HCT116 (cell line): ENCODE results near the gene EHD4. TPM values are rescaled to one million over a fixed set of nuclear protein-coding genes. Genes with fewer than 3 reads are reported as not detected.

Experiments used
- ATAC-seq: fragments of 200-7000 bp; cut with Tn5 transposase; 2 replicates; pipeline ENCODE4 v1.9.1; 2020; ENCODE audit warnings: mild to moderate bottlenecking, moderate library complexity
- BruUV-seq: library from RNA; stranded (reverse); fragments of 400-500 nt; replicated peaks from 2 replicates; lab custom pipeline; 2021; lab: Mats Ljungman, UMichigan
- CTCF ChIA-PET: fragments of 300-600 bp; sonication (Branson Sonifier 250); formaldehyde crosslinking; loops from one replicate; lab custom pipeline; 2021; ENCODE audit warnings: antibody characterized with exemption; lab: Charles Lee
- POLR2A ChIA-PET: fragments of 300-600, 350-600 bp; sonication (Branson Sonifier 250); formaldehyde crosslinking; loops from one replicate; lab custom pipeline; 2021; ENCODE audit warnings: antibody characterized with exemption; lab: Charles Lee
- RAD21 ChIA-PET, 2 experiments: fragments of 300-600 bp; sonication (Branson Sonifier 250); formaldehyde crosslinking; loops; one replicate each; lab custom pipeline; 2023; ENCODE audit warnings: low total read pairs in 2 of 2; ENCODE audit not compliant: uncharacterized antibody in 2 of 2, unreplicated experiment in 2 of 2, low non-redundant PET in 1 of 2; lab: Charles Lee
- DNase-seq: peaks from one replicate; pipeline ENCODE4 v3.0.0-alpha.2; 2010; ENCODE audit warnings: low read depth, low spot score
- H2AFZ ChIP-seq: fragments of 200-600 bp; shearing (Covaris generic), sonication (generic); 2 replicates; pipeline ENCODE4 v1.6.1; 2017; ENCODE audit warnings: low read depth, mixed run types, mixed read lengths, antibody characterized with exemption, low read length; ENCODE audit not compliant: poor library complexity, severe bottlenecking
- H3K27ac ChIP-seq: 2 replicates; pipeline ENCODE4 v1.5.1; 2012; ENCODE audit warnings: low read depth, low read length
- H3K27me3 ChIP-seq: fragments of 200-600 bp; sonication (generic); 2 replicates; pipeline ENCODE4 v1.6.1; 2016; ENCODE audit warnings: mixed run types, low read length, mixed read lengths; ENCODE audit not compliant: insufficient read depth
- H3K36me3 ChIP-seq, 2 experiments: fragments of 200-500 bp in 1 of 2; fragments of 200-600 bp in 1 of 2; sonication (Bioruptor generic) in 1 of 2; sonication (generic) in 1 of 2; 2 replicates each; pipeline versions ENCODE4 v1.5.1 to v1.6.1; 2014 to 2016; ENCODE audit warnings: low read length in 2 of 2, inconsistent platforms in 1 of 2, mixed read lengths in 1 of 2, mixed run types in 1 of 2; ENCODE audit not compliant: insufficient read depth in 2 of 2, control insufficient read depth in 1 of 2
- H3K4me1 ChIP-seq, 2 experiments: fragments of 200-600 bp in 1 of 2; sonication (generic) in 1 of 2; 2 replicates each; pipeline versions ENCODE4 v1.5.1 to v1.6.1; 2012 to 2017; ENCODE audit warnings: low read length in 2 of 2, inconsistent platforms in 1 of 2, mild to moderate bottlenecking in 1 of 2, mixed read lengths in 1 of 2, mixed run types in 1 of 2, moderate library complexity in 1 of 2; ENCODE audit not compliant: insufficient read depth in 2 of 2, control insufficient read depth in 1 of 2
- H3K4me2 ChIP-seq: fragments of 200-600 bp; sonication (generic); 2 replicates; pipeline ENCODE4 v1.6.1; 2017; ENCODE audit warnings: mixed run types, low read length, mixed read lengths
- H3K4me3 ChIP-seq, 2 experiments: fragments of 200-600 bp in 1 of 2; sonication (generic) in 1 of 2; replicated peaks in 1 of 2; 2 replicates each; pipeline ENCODE4 v1.5.1; 2011 to 2016; ENCODE audit warnings: low read length in 2 of 2, control low read depth in 1 of 2, low read depth in 1 of 2, mild to moderate bottlenecking in 1 of 2, mixed read lengths in 1 of 2, mixed run types in 1 of 2
- H3K79me2 ChIP-seq: fragments of 200-600 bp; sonication (generic); 2 replicates; pipeline ENCODE4 v1.6.1; 2017; ENCODE audit warnings: mild to moderate bottlenecking, mixed run types, low read length, moderate library complexity, mixed read lengths; ENCODE audit not compliant: insufficient read depth
- H3K9ac ChIP-seq: fragments of 200-600 bp; sonication (generic); 2 replicates; pipeline ENCODE4 v1.6.1; 2016; ENCODE audit warnings: low read length, mixed read lengths
- H3K9me2 ChIP-seq: fragments of 200-600 bp; sonication (generic), shearing (Covaris generic); 2 replicates; pipeline ENCODE4 v1.6.1; 2017; ENCODE audit warnings: mixed run types, mild to moderate bottlenecking, moderate library complexity; ENCODE audit not compliant: insufficient read depth
- H3K9me3 ChIP-seq, 2 experiments: fragments of 200-500 bp in 1 of 2; fragments of 200-600 bp in 1 of 2; sonication (Bioruptor generic) in 1 of 2; sonication (generic) in 1 of 2; 2 replicates each; pipeline ENCODE4 v1.6.1; 2014 to 2017; ENCODE audit warnings: low read length in 2 of 2, mixed read lengths in 2 of 2, inconsistent platforms in 1 of 2, low read depth in 1 of 2, mild to moderate bottlenecking in 1 of 2, mixed run types in 1 of 2, moderate library complexity in 1 of 2; ENCODE audit not compliant: control insufficient read depth in 1 of 2, insufficient read depth in 1 of 2
- H4K20me1 ChIP-seq: fragments of 200-600 bp; sonication (generic), shearing (Covaris generic); 2 replicates; pipeline ENCODE4 v1.6.1; 2017; ENCODE audit warnings: mixed run types, mild to moderate bottlenecking, moderate library complexity; ENCODE audit not compliant: insufficient read depth
- CBX3 ChIP-seq: IDR thresholded peaks from 2 replicates; pipeline ENCODE4 v1.6.1; 2012; ENCODE audit warnings: low read depth
- CEBPB ChIP-seq: IDR thresholded peaks from 2 replicates; pipeline ENCODE4 v1.6.1; 2012; ENCODE audit warnings: low read depth
- EGR1 ChIP-seq: IDR thresholded peaks from 2 replicates; pipeline ENCODE4 v1.6.1; 2012; ENCODE audit warnings: low read depth
- JUND ChIP-seq: IDR thresholded peaks from 2 replicates; pipeline ENCODE4 v1.6.1; 2012
- POLR2A ChIP-seq: IDR thresholded peaks from 2 replicates; pipeline ENCODE4 v1.7.0; 2011; ENCODE audit warnings: borderline replicate concordance; ENCODE audit not compliant: insufficient read depth, insufficient read length; ENCODE audit errors: extremely low read depth
- POLR2AphosphoS5 ChIP-seq: IDR thresholded peaks from 2 replicates; pipeline ENCODE4 v1.6.1; 2011; ENCODE audit warnings: mild to moderate bottlenecking, low read depth, low read length, moderate library complexity
- SIN3A ChIP-seq: IDR thresholded peaks from 2 replicates; pipeline ENCODE4 v1.6.1; 2012; ENCODE audit warnings: low read depth
- SP1 ChIP-seq: IDR thresholded peaks from 2 replicates; pipeline ENCODE4 v1.6.1; 2012; ENCODE audit warnings: low read depth
- SRF ChIP-seq: IDR thresholded peaks from 2 replicates; pipeline ENCODE4 v1.6.1; 2012; ENCODE audit warnings: low read depth
- YY1 ChIP-seq: IDR thresholded peaks from 2 replicates; pipeline ENCODE4 v1.6.1; 2011; ENCODE audit warnings: low read length, low read depth, moderate library complexity, mild to moderate bottlenecking; ENCODE audit not compliant: insufficient replicate concordance; ENCODE audit errors: extremely low read depth
- intact Hi-C: fragments of 100-400 bp; cut with micrococcal nuclease; formaldehyde crosslinking; loops from 2 replicates; pipeline ENCODE4 v1.10.0; 2022
- total RNA-seq: library from RNA; stranded (reverse); gene quantifications from one replicate; pipeline ENCODE4 v1.2.1, GENCODE V29; 2021; ENCODE audit not compliant: unreplicated experiment
- TF ChIP-seq, protein P1 (sequence below): IDR thresholded peaks from 2 replicates; pipeline ENCODE4 v1.6.1; 2012
- TF ChIP-seq, protein P2 (sequence below), 3 experiments: fragments of 200-600 bp in 1 of 3; sonication (generic) in 1 of 3; IDR thresholded peaks in 2 of 3; conservative IDR thresholded peaks in 1 of 3; 2 replicates each; pipeline ENCODE4 v1.5.1; 2012 to 2017; ENCODE audit warnings: low read depth in 2 of 3, low read length in 2 of 3, antibody characterized with exemption in 1 of 3, borderline replicate concordance in 1 of 3, control low read depth in 1 of 3, mild to moderate bottlenecking in 1 of 3, mixed read lengths in 1 of 3, mixed run types in 1 of 3, moderate library complexity in 1 of 3; ENCODE audit not compliant: insufficient read depth in 1 of 3
- TF ChIP-seq, protein P3 (sequence below): IDR thresholded peaks from 2 replicates; pipeline ENCODE4 v1.6.1; 2012; ENCODE audit warnings: low read depth
- TF ChIP-seq, protein P4 (sequence below): IDR thresholded peaks from 2 replicates; pipeline ENCODE4 v1.6.1; 2012

The EHD4 gene
- total RNA-seq, 1 experiment from 2014 or later = 28.0 TPM

DNA sequence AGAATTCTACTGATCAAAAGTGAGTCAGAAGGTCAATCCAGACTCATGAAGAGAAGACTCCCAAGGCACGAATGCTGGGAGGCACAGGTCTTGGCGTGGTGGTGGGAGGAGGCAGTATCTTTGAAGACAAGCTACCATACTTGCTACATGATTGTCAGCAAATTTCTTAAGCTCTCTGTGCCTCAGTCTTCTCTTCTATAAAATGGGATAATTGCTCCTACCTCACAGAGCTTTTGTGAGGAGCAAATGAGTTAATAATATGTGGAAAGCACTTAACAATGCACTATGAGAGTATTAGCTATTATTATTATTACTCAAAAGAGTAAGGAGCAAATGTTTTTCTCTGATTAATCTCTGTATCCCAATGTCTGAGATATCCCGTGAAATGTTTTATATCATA, 36.2 kb downstream of the EHD4 start:
- Histone ChIP-seq H3K27me3 (no peaks in the 10 kb centered on the region), H3K79me2 (peaks cover 52% of the 10 kb centered on the region; the same call in 1 of the 2 replicates), H3K9me3 (no peaks in the 10 kb centered on the region; a peak in 1 of 4 replicates), H2AFZ (no peak overlapping the region), H3K4me1 (peaks cover 50 to 91% of the 10 kb centered on the region in 2 experiments), H3K9me2 (no peaks in the 10 kb centered on the region), H3K36me3 (peaks cover 0 to 4% of the 10 kb centered on the region in 2 experiments; a peak in 1 of 4 replicates), H3K9ac (no peak overlapping the region), H3K4me2 (no peak overlapping the region), H4K20me1 (no peaks in the 10 kb centered on the region), H3K4me3 (no peak overlapping the region), H3K27ac (no peak overlapping the region)
- TF ChIP-seq, protein P1, sequence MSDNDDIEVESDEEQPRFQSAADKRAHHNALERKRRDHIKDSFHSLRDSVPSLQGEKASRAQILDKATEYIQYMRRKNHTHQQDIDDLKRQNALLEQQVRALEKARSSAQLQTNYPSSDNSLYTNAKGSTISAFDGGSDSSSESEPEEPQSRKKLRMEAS = no peak
- TF ChIP-seq CEBPB (no peak), JUND (no peak), SRF (no peak), POLR2A (no peak), POLR2AphosphoS5 (no peak), SIN3A (no peak), EGR1 (no peak), CBX3 (no peak), SP1 (no peak), YY1 (no peak)
- TF ChIP-seq, protein P2, sequence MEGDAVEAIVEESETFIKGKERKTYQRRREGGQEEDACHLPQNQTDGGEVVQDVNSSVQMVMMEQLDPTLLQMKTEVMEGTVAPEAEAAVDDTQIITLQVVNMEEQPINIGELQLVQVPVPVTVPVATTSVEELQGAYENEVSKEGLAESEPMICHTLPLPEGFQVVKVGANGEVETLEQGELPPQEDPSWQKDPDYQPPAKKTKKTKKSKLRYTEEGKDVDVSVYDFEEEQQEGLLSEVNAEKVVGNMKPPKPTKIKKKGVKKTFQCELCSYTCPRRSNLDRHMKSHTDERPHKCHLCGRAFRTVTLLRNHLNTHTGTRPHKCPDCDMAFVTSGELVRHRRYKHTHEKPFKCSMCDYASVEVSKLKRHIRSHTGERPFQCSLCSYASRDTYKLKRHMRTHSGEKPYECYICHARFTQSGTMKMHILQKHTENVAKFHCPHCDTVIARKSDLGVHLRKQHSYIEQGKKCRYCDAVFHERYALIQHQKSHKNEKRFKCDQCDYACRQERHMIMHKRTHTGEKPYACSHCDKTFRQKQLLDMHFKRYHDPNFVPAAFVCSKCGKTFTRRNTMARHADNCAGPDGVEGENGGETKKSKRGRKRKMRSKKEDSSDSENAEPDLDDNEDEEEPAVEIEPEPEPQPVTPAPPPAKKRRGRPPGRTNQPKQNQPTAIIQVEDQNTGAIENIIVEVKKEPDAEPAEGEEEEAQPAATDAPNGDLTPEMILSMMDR (IDR thresholded peaks at IDR 0.05 in 2 of 3, conservative IDR thresholded peaks at IDR 0.05 in 1 of 3; ENCODE audit: borderline replicate concordance in 1 of 3, insufficient read depth in 1 of 3, low read depth in 2 of 3, low read length in 2 of 3) = no peak
- TF ChIP-seq, protein P3, sequence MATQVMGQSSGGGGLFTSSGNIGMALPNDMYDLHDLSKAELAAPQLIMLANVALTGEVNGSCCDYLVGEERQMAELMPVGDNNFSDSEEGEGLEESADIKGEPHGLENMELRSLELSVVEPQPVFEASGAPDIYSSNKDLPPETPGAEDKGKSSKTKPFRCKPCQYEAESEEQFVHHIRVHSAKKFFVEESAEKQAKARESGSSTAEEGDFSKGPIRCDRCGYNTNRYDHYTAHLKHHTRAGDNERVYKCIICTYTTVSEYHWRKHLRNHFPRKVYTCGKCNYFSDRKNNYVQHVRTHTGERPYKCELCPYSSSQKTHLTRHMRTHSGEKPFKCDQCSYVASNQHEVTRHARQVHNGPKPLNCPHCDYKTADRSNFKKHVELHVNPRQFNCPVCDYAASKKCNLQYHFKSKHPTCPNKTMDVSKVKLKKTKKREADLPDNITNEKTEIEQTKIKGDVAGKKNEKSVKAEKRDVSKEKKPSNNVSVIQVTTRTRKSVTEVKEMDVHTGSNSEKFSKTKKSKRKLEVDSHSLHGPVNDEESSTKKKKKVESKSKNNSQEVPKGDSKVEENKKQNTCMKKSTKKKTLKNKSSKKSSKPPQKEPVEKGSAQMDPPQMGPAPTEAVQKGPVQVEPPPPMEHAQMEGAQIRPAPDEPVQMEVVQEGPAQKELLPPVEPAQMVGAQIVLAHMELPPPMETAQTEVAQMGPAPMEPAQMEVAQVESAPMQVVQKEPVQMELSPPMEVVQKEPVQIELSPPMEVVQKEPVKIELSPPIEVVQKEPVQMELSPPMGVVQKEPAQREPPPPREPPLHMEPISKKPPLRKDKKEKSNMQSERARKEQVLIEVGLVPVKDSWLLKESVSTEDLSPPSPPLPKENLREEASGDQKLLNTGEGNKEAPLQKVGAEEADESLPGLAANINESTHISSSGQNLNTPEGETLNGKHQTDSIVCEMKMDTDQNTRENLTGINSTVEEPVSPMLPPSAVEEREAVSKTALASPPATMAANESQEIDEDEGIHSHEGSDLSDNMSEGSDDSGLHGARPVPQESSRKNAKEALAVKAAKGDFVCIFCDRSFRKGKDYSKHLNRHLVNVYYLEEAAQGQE = no peak
- TF ChIP-seq, protein P4, sequence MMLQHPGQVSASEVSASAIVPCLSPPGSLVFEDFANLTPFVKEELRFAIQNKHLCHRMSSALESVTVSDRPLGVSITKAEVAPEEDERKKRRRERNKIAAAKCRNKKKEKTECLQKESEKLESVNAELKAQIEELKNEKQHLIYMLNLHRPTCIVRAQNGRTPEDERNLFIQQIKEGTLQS = no peak
- DNase-seq (no peak), ATAC-seq (no peak)
- POLR2A ChIA-PET = no interaction called here
- CTCF ChIA-PET = no interaction called here
- intact Hi-C loops = loop anchor here (5.0 kb wide), 1 partner anchor 36 kb away; the partner anchor contains the start of gene EHD4
- RAD21 ChIA-PET = no interaction called here
- BruUV-seq = no TSS peak
